ENCODE data around the gene ACAP3.

The ACAP3 gene

GRCh38 chr1:1310476-1311053 is 2.8 kb upstream of the ACAP3 start (continued):
- no peak for TF ChIP-seq TSHZ2 (CRISPR knock-in tag; IDR thresholded peaks at IDR 0.05)
- no peak for TF ChIP-seq ZNF70 (CRISPR knock-in tag; IDR thresholded peaks at IDR 0.05)
- no peak for TF ChIP-seq GLIS3 (CRISPR knock-in tag; IDR thresholded peaks at IDR 0.05)

GRCh38 chr1:1310109-1310385 is 2.3 kb upstream of the ACAP3 start:
- TF ChIP-seq ZFP3 (CRISPR knock-in tag; IDR thresholded peaks at IDR 0.05) (no peak), ZNF8 (CRISPR knock-in tag; IDR thresholded peaks at IDR 0.05) (no peak), TOX (CRISPR knock-in tag; IDR thresholded peaks at IDR 0.05; ENCODE audit: borderline replicate concordance) (no peak), ZFP30 (CRISPR knock-in tag; IDR thresholded peaks at IDR 0.05) (no peak), ZNF565 (CRISPR knock-in tag; conservative IDR thresholded peaks at IDR 0.05; ENCODE audit: low read depth) (no peak), ARNTL (CRISPR knock-in tag; IDR thresholded peaks at IDR 0.05; ENCODE audit: borderline replicate concordance, low read depth) (no peak), TSHZ2 (CRISPR knock-in tag; IDR thresholded peaks at IDR 0.05) (no peak), PPARA (CRISPR knock-in tag; IDR thresholded peaks at IDR 0.05; ENCODE audit: borderline replicate concordance) (no peak), PATZ1 (CRISPR knock-in tag; IDR thresholded peaks at IDR 0.05; ENCODE audit: borderline replicate concordance) (no peak), ZNF70 (CRISPR knock-in tag; IDR thresholded peaks at IDR 0.05) (no peak), CSDC2 (CRISPR knock-in tag; IDR thresholded peaks at IDR 0.05) (no peak), ISL1 (CRISPR knock-in tag; IDR thresholded peaks at IDR 0.05) (no peak), POU6F1 (CRISPR knock-in tag; IDR thresholded peaks at IDR 0.05; ENCODE audit: borderline replicate concordance, low read depth) (no peak), SNAI2 (CRISPR knock-in tag; IDR thresholded peaks at IDR 0.05) (no peak), CSRNP3 (CRISPR knock-in tag; IDR thresholded peaks at IDR 0.05) (no peak), CREB5 (CRISPR knock-in tag; IDR thresholded peaks at IDR 0.05; ENCODE audit: low read depth) (no peak), BACH2 (CRISPR knock-in tag; IDR thresholded peaks at IDR 0.05; ENCODE audit: borderline replicate concordance) (no peak), OSR1 (CRISPR knock-in tag; IDR thresholded peaks at IDR 0.05) (no peak), TCF4 (CRISPR knock-in tag; IDR thresholded peaks at IDR 0.05; ENCODE audit: borderline replicate concordance) (no peak), ZC3H10 (CRISPR knock-in tag; IDR thresholded peaks at IDR 0.05) (no peak)

More at GRCh38 chr1:1310109-1310385, 2.3 kb upstream of the ACAP3 start:
- ATAC-seq, result no peak
